NT2/D1 (cell line): ENCODE results near the gene TMEM100.

Source experiments
- SUZ12 ChIP-seq: IDR thresholded peaks from 2 replicates; pipeline ENCODE4 v1.6.1; 2011; ENCODE audit not compliant: insufficient read length, insufficient read depth; ENCODE audit errors: extremely low read depth
- YY1 ChIP-seq: IDR thresholded peaks from 2 replicates; pipeline ENCODE4 v1.6.1; 2011; ENCODE audit not compliant: insufficient read length, insufficient read depth
- ZNF274 ChIP-seq: IDR thresholded peaks from 2 replicates; pipeline ENCODE4 v1.6.1; 2011; ENCODE audit warnings: mild to moderate bottlenecking, low read depth, low read length

GRCh38 chr17:55681342-55681700, 41.3 kb downstream of the TMEM100 start:
- TF ChIP-seq YY1 (no peak), SUZ12 (no peak), ZNF274 (no peak)
